ENCODE measurements around the gene PARP8.
"Not testable (repeated sequence)": the region's sequence is repeated elsewhere in the genome, so short reads cannot be mapped to it uniquely, and the experiment has no call there.

The PARP8 gene

GRCh38 chr5:50811746-50812145 lies 145.3 kb downstream of the PARP8 start:
- in situ Hi-C loops (cut with HindIII; ENCODE audit: low pct_ligation_motif_present, low pct_unique_long_range_greater_than_20kb, low sequenced_read_pairs); DNase-seq: not testable (repeated sequence)

DNA sequence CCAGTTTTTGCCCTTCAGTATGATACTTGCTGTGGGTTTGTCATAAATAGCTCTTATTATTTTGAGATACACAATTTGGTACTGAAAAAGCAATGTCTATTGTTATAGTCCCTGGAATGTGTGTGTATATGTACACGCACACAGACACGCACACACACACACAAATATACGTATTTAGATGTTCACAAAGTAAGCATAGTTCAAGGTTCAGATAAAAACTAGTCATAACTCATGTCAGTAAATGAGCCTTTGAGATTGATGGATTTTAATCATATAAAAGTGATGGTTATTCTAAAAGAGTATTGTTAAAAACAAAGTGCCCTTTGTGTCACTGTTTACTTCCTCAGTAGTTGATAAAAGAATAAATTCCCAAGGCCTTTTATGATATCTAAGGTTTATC lies 147.3 kb downstream of the PARP8 start:
- in situ Hi-C loops (cut with HindIII; ENCODE audit: low pct_ligation_motif_present, low pct_unique_long_range_greater_than_20kb, low sequenced_read_pairs), result no loop called here
- no peak for DNase-seq

DNA sequence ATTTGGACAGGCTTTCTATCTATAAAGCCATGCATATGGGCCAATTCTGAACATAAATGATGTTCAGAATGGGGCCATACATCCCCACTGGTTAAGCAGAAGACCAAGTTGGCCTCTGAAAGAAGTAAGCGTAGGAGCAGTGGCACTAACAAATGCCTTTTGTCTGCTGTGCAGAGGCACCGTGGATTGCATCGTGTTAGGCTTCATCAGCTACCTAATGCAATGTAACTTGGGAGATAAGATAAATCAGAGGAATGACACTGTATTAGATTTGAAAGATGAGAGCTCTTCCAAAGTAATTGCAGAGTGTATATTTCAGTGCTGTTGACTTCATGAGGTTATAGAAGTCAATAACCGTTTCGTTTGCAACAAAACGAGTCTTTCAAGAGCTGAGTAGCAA lies 148.1 kb downstream of the PARP8 start:
- in situ Hi-C loops (cut with HindIII; ENCODE audit: low pct_ligation_motif_present, low pct_unique_long_range_greater_than_20kb, low sequenced_read_pairs), result no loop called here
- DNase-seq, result no peak

- in situ Hi-C loops (cut with HindIII; ENCODE audit: low pct_ligation_motif_present, low pct_unique_long_range_greater_than_20kb, low sequenced_read_pairs), result no loop called here
- no peak for DNase-seq
Measured at GRCh38 chr5:50822046-50822445, 155.6 kb downstream of the PARP8 start.

- no peak for DNase-seq
- in situ Hi-C loops (cut with HindIII; ENCODE audit: low pct_ligation_motif_present, low pct_unique_long_range_greater_than_20kb, low sequenced_read_pairs), result no loop called here
Measured at GRCh38 chr5:50822761-50823160, 156.3 kb downstream of the PARP8 start.

GRCh38 chr5:50823568-50823967 lies 157.1 kb downstream of the PARP8 start:
- DNase-seq, result no peak

GRCh38 chr5:50824109-50824508 lies 157.7 kb downstream of the PARP8 start:
- in situ Hi-C loops (cut with HindIII; ENCODE audit: low pct_ligation_motif_present, low pct_unique_long_range_greater_than_20kb, low sequenced_read_pairs), result no loop called here
- no peak for DNase-seq

More at GRCh38 chr5:50823568-50823967, 157.1 kb downstream of the PARP8 start:
- in situ Hi-C loops (cut with HindIII; ENCODE audit: low pct_ligation_motif_present, low pct_unique_long_range_greater_than_20kb, low sequenced_read_pairs), result no loop called here

- in situ Hi-C loops (cut with HindIII; ENCODE audit: low pct_ligation_motif_present, low pct_unique_long_range_greater_than_20kb, low sequenced_read_pairs), result no loop called here
- no peak for DNase-seq
Measured at GRCh38 chr5:50827516-50828247, 161.2 kb downstream of the PARP8 start.

DNA sequence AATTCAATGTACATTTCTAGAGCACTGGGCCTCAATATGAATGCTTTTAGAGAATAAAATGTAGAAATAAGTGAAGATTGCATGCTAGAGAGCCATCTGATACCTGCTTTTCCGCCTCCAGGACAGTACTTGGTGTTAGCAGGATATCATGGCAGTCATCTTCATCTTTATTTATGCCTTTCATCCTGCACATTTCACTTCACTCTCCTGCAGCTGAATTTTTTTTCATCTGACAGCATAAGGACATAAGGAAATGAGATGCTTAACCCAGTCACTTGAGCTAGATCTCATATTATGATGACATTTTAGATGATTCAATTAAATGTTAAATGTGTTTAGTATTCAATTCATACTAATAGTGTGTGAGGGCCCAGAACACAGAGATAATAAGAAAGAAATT lies 162.6 kb downstream of the PARP8 start:
- no peak for DNase-seq
- in situ Hi-C loops (cut with HindIII; ENCODE audit: low pct_ligation_motif_present, low pct_unique_long_range_greater_than_20kb, low sequenced_read_pairs), result no loop called here

DNA sequence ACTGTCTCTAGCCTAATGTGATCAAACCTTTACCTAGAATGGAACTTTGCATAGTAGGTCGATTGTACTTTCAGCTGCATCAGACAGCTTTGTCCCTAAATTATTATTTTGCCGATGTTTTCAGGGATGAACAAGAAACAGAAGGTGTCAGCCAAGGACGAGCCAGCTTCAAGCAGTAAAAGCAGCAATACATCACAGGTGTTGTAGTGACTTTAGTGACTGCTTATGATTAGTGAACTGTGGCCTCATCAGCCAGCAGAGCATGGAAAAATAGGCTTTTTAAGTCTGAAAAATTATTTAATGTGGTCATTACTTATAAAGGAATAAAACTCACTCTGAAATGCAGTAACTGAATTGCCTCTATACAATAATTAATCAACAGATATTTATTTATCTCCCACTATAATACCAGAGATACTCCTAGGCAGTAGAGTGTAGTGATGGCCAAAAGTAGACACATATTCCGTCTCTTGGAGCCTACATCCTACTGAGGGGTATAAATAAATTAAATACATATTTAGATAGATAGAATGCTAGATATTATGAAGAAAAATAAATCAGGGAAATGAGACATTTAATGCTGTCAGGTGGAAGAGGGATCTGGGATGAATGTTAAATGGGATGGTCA lies 166.3 kb downstream of the PARP8 start:
- in situ Hi-C loops (cut with HindIII; ENCODE audit: low pct_ligation_motif_present, low pct_unique_long_range_greater_than_20kb, low sequenced_read_pairs), result no loop called here
- no peak for DNase-seq

DNA sequence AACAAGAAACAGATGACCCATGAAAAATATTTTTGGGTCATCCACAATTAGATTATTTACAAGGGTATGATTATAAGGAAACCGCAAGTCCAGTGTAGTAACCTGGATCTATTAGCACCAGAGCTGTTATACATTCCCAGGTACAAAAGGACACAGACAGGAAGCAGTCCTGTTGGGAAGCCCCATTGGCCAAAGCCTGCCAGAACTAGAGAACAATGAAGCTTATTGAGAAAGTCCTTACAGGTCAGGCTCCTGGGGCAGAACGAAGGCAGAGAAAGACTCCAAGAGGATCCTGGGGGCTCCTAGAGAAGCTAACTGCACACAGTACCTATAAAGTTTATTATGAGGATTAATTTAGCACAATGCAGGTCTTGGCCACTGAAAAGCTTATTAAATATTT lies 169.9 kb downstream of the PARP8 start:
- no peak for DNase-seq
- in situ Hi-C loops (cut with HindIII; ENCODE audit: low pct_ligation_motif_present, low pct_unique_long_range_greater_than_20kb, low sequenced_read_pairs), result no loop called here

- no peak for DNase-seq
- in situ Hi-C loops (cut with HindIII; ENCODE audit: low pct_ligation_motif_present, low pct_unique_long_range_greater_than_20kb, low sequenced_read_pairs), result no loop called here
Measured at GRCh38 chr5:50839472-50839871, 173.0 kb downstream of the PARP8 start.

GRCh38 chr5:50843091-50843490 lies 176.7 kb downstream of the PARP8 start:
- no peak for DNase-seq
- in situ Hi-C loops (cut with HindIII; ENCODE audit: low pct_ligation_motif_present, low pct_unique_long_range_greater_than_20kb, low sequenced_read_pairs), result no loop called here

DNA sequence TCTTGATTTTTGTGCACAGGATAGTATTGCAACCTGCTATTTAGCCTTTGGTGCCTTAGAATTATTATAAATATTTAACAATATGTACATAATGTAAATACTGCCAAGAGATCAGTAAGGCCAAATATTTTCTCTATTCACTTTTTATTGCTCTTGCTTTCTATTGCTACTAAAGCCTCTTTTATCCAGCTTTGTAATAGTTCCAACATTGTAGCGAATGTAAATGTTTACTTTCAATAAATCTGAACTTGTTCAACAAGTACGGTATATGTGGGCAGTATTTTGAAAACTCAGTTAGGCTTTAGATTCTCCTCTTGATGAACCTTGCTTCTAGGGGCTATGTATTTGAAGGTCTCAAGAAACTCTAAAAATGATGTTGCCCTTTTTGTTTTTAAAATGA lies 179.8 kb downstream of the PARP8 start:
- in situ Hi-C loops (cut with HindIII; ENCODE audit: low pct_ligation_motif_present, low pct_unique_long_range_greater_than_20kb, low sequenced_read_pairs), result no loop called here
- DNase-seq, result no peak

- DNase-seq, result no peak
- in situ Hi-C loops (cut with HindIII; ENCODE audit: low pct_ligation_motif_present, low pct_unique_long_range_greater_than_20kb, low sequenced_read_pairs), result no loop called here
Measured at GRCh38 chr5:50849554-50849953, 183.1 kb downstream of the PARP8 start.

DNA sequence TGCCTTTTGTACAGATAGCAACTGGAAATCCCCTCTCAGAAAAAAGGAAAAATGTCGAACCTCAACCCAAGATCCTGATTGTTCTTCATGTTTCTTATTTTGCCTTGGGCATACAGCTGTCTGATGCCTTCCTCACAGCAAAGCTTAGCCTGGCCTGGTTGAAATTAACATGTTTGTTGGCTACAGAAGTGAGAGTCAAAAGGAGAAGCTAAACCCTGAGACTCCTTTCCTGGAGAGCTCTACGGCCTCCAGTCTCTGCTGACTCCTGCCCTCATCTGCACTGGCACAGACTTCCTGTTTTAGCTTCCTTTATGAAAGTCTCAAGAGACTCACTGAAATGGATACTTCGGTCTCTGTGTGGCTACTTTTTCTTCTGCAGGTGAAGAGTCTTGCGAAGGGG lies 186.7 kb downstream of the PARP8 start:
- no peak for DNase-seq
- in situ Hi-C loops (cut with HindIII; ENCODE audit: low pct_ligation_motif_present, low pct_unique_long_range_greater_than_20kb, low sequenced_read_pairs), result no loop called here

DNA sequence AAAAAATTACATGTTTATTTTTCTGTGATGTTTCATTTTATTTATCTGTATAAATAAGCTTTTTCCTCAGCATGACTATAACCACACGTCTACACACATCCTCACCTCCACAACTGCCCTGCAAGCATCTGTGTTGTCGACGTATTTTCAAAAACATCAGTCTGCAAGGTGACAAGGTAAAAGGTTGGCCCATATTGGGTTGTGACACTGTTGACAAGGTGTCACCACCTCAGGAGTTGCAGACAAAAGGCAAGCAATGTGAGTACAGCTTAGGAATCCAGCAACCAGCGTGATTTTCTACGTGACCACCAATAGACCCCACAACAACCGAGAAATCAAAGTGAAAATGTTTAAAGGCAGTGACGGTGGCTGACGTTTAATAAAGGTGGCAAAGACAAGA lies 187.6 kb downstream of the PARP8 start:
- no peak for DNase-seq
- in situ Hi-C loops (cut with HindIII; ENCODE audit: low pct_ligation_motif_present, low pct_unique_long_range_greater_than_20kb, low sequenced_read_pairs), result no loop called here

- no peak for DNase-seq
- in situ Hi-C loops (cut with HindIII; ENCODE audit: low pct_ligation_motif_present, low pct_unique_long_range_greater_than_20kb, low sequenced_read_pairs), result no loop called here
Measured at GRCh38 chr5:50855001-50855400, 188.6 kb downstream of the PARP8 start.

GRCh38 chr5:50856401-50857119 lies 190.1 kb downstream of the PARP8 start:
- in situ Hi-C loops (cut with HindIII; ENCODE audit: low pct_ligation_motif_present, low pct_unique_long_range_greater_than_20kb, low sequenced_read_pairs), result no loop called here
- DNase-seq, result no peak
